ENCODE results near the gene VEGFB.

- no peak for TF ChIP-seq CTCF (IDR thresholded peaks at IDR 0.05; ENCODE audit: extremely low read depth in 1 of 2, insufficient read depth in 1 of 2, low read depth in 1 of 2, low read length in 2 of 2)
- TF ChIP-seq MYC (IDR thresholded peaks at IDR 0.05; ENCODE audit: low read depth, low read length) = no peak
- TF ChIP-seq EZH2 (IDR thresholded peaks at IDR 0.05; ENCODE audit: borderline replicate concordance, low read depth, low read length, severe bottlenecking) = no peak
- no peak for TF ChIP-seq POLR2A (IDR thresholded peaks at IDR 0.05; ENCODE audit: low read depth, low read length)
- no peak for TF ChIP-seq POLR2AphosphoS5 (IDR thresholded peaks at IDR 0.05; ENCODE audit: insufficient read depth, low read depth, low read length)
- TF ChIP-seq FOS (IDR thresholded peaks at IDR 0.05; ENCODE audit: borderline replicate concordance, insufficient read depth, low read length) = no peak
Observed at GRCh38 chr11:64247729-64248531, 13.5 kb downstream of the VEGFB start.
